Measurements from ENCODE around the gene USP17L25.
"Not testable (repeated sequence)": the region's sequence is repeated elsewhere in the genome, so short reads cannot be mapped to it uniquely, and the experiment has no call there.

Gene USP17L25, protein sequence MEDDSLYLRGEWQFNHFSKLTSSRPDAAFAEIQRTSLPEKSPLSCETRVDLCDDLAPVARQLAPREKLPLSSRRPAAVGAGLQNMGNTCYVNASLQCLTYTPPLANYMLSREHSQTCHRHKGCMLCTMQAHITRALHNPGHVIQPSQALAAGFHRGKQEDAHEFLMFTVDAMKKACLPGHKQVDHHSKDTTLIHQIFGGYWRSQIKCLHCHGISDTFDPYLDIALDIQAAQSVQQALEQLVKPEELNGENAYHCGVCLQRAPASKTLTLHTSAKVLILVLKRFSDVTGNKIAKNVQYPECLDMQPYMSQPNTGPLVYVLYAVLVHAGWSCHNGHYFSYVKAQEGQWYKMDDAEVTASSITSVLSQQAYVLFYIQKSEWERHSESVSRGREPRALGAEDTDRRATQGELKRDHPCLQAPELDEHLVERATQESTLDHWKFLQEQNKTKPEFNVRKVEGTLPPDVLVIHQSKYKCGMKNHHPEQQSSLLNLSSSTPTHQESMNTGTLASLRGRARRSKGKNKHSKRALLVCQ

DNA sequence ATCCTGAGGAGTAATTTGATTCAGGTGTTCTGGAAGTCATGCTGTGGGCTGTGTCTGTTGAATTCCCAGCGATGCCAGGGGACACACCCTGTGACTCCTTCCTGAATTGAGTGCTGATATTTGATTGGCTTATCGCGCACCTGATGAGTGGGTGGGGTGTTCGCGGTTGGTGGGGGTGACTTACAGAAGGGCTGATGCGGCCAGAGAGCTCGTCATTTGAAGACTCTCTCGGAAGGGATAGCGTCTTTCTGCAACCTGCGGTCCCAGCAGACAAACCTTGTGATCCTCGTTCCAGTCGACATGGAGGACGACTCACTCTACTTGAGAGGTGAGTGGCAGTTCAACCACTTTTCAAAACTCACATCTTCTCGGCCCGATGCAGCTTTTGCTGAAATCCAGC is at the start of gene USP17L25:
Gene USP17L25 (plus strand): TSS at position 301 of the 400 bp plus-strand sequence. CDS start 0 bp downstream, at position 301.
- DNase-seq (ENCODE audit: low read depth), result not testable (repeated sequence)

DNA sequence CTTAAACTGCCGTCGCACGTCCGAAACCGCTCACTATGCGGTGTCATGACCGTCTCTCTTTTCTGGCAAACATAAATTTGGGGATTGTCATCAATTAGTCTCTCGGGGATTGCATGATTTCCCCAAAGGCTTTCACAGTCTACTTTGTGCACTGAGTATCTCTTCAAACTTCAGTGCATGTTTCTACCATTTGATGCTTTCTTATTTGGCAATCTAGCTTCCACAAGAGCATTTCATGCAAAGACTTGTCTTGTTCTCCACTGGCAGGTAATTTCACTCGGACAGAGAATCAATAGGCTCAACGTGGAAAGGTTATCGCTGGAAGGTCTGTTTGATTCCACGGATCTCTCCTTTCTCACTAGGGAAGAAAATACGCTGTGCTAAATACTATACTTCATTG is 5.5 kb upstream of the USP17L25 start:
- not testable (repeated sequence) for DNase-seq (ENCODE audit: low read depth)

DNA sequence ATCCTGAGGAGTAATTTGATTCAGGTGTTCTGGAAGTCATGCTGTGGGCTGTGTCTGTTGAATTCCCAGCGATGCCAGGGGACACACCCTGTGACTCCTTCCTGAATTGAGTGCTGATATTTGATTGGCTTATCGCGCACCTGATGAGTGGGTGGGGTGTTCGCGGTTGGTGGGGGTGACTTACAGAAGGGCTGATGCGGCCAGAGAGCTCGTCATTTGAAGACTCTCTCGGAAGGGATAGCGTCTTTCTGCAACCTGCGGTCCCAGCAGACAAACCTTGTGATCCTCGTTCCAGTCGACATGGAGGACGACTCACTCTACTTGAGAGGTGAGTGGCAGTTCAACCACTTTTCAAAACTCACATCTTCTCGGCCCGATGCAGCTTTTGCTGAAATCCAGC is 4.8 kb upstream of the USP17L25 start, which contains the start of gene USP17L24:
Gene USP17L24 (plus strand): TSS at position 301 of the 400 bp plus-strand sequence. CDS start 0 bp downstream, at position 301.
- DNase-seq (ENCODE audit: low read depth), result not testable (repeated sequence)

DNA sequence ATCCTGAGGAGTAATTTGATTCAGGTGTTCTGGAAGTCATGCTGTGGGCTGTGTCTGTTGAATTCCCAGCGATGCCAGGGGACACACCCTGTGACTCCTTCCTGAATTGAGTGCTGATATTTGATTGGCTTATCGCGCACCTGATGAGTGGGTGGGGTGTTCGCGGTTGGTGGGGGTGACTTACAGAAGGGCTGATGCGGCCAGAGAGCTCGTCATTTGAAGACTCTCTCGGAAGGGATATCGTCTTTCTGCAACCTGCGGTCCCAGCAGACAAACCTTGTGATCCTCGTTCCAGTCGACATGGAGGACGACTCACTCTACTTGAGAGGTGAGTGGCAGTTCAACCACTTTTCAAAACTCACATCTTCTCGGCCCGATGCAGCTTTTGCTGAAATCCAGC is 4.6 kb downstream of the USP17L25 start, which contains the start of gene USP17L26:
Gene USP17L26 (plus strand): TSS at position 301 of the 400 bp plus-strand sequence. CDS start 0 bp downstream, at position 301.
- DNase-seq (ENCODE audit: low read depth), result not testable (repeated sequence)

DNA sequence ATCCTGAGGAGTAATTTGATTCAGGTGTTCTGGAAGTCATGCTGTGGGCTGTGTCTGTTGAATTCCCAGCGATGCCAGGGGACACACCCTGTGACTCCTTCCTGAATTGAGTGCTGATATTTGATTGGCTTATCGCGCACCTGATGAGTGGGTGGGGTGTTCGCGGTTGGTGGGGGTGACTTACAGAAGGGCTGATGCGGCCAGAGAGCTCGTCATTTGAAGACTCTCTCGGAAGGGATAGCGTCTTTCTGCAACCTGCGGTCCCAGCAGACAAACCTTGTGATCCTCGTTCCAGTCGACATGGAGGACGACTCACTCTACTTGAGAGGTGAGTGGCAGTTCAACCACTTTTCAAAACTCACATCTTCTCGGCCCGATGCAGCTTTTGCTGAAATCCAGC is 9.4 kb downstream of the USP17L25 start, which contains the start of gene USP17L5:
Gene USP17L5 (plus strand): TSS at position 301 of the 400 bp plus-strand sequence. CDS start 0 bp downstream, at position 301.
- DNase-seq (ENCODE audit: low read depth), result not testable (repeated sequence)

DNA sequence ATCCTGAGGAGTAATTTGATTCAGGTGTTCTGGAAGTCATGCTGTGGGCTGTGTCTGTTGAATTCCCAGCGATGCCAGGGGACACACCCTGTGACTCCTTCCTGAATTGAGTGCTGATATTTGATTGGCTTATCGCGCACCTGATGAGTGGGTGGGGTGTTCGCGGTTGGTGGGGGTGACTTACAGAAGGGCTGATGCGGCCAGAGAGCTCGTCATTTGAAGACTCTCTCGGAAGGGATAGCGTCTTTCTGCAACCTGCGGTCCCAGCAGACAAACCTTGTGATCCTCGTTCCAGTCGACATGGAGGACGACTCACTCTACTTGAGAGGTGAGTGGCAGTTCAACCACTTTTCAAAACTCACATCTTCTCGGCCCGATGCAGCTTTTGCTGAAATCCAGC is 14.1 kb downstream of the USP17L25 start, which contains the start of gene USP17L27:
Gene USP17L27 (plus strand): TSS at position 301 of the 400 bp plus-strand sequence. CDS start 0 bp downstream, at position 301.
- not testable (repeated sequence) for DNase-seq (ENCODE audit: low read depth)

DNA sequence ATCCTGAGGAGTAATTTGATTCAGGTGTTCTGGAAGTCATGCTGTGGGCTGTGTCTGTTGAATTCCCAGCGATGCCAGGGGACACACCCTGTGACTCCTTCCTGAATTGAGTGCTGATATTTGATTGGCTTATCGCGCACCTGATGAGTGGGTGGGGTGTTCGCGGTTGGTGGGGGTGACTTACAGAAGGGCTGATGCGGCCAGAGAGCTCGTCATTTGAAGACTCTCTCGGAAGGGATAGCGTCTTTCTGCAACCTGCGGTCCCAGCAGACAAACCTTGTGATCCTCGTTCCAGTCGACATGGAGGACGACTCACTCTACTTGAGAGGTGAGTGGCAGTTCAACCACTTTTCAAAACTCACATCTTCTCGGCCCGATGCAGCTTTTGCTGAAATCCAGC is 18.9 kb downstream of the USP17L25 start, which contains the start of gene USP17L28:
Gene USP17L28 (plus strand): TSS at position 301 of the 400 bp plus-strand sequence. CDS start 0 bp downstream, at position 301.
- DNase-seq (ENCODE audit: low read depth), result not testable (repeated sequence)

DNA sequence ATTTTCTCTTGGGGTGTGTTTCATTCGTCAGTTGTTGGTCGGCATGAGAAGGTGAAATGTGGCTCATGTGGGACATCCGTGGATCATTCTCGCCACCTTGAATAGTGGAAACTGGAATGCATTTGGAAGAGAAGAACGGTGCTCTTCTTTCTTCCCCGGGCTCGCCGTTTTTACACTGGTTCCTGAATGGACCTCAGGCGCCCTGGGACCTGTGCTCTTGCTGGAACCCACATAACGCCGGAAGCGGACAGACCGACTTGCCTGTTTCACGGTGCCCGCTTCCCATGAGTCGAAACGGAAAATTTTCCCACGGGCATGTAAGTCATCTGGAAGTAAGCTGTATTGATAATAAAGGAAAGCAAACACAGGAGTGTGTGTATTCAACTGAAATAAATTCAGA is 21.2 kb downstream of the USP17L25 start:
- not testable (repeated sequence) for DNase-seq (ENCODE audit: low read depth)

DNA sequence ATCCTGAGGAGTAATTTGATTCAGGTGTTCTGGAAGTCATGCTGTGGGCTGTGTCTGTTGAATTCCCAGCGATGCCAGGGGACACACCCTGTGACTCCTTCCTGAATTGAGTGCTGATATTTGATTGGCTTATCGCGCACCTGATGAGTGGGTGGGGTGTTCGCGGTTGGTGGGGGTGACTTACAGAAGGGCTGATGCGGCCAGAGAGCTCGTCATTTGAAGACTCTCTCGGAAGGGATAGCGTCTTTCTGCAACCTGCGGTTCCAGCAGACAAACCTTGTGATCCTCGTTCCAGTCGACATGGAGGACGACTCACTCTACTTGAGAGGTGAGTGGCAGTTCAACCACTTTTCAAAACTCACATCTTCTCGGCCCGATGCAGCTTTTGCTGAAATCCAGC is 23.6 kb downstream of the USP17L25 start, which contains the start of gene USP17L29:
Gene USP17L29 (plus strand): TSS at position 301 of the 400 bp plus-strand sequence. CDS start 0 bp downstream, at position 301.
- not testable (repeated sequence) for DNase-seq (ENCODE audit: low read depth)

DNA sequence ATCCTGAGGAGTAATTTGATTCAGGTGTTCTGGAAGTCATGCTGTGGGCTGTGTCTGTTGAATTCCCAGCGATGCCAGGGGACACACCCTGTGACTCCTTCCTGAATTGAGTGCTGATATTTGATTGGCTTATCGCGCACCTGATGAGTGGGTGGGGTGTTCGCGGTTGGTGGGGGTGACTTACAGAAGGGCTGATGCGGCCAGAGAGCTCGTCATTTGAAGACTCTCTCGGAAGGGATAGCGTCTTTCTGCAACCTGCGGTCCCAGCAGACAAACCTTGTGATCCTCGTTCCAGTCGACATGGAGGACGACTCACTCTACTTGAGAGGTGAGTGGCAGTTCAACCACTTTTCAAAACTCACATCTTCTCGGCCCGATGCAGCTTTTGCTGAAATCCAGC is 33.1 kb downstream of the USP17L25 start, which contains the start of gene USP17L30:
Gene USP17L30 (plus strand): TSS at position 301 of the 400 bp plus-strand sequence. CDS start 0 bp downstream, at position 301.
- not testable (repeated sequence) for DNase-seq (ENCODE audit: low read depth)

DNA sequence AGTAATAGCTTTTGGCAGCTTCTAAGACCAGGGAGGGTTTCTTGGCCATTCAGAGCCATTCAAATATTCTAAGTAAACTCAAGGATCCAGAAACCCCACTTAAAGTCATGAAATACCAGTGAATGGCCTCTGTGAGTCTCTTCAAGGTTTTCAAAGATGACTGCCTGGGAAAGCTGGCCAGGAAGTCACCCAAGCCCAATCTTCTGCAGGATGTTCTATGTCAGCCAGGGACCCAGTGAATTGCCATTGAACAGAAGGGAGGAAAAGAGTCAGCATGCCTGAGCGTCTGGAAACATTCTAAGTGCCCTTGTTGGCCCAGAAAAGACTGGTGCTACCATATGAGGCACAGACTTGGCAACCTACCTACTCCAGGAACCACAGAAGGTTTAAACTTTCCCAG is 50.2 kb downstream of the USP17L25 start:
- not testable (repeated sequence) for DNase-seq (ENCODE audit: low read depth)
